Muscle layer of duodenum (tissue), 2 donors: Measurements from ENCODE around the gene SNRPE.
"Not testable (repeated sequence)": the region's sequence is repeated elsewhere in the genome, so short reads cannot be mapped to it uniquely, and the experiment has no call there.

Experiments used
- H3K27ac ChIP-seq: one replicate; pipeline ENCODE4 v1.7.0; 2013; ENCODE audit warnings: mild to moderate bottlenecking, low read length
- H3K27me3 ChIP-seq: one replicate; pipeline ENCODE4 v1.7.0; 2013; ENCODE audit warnings: low read depth, mild to moderate bottlenecking, control low read depth, low read length
- H3K36me3 ChIP-seq, 2 donors: one replicate each; pipeline ENCODE4 v1.7.0; 2013; ENCODE audit warnings: low read length in 2 of 2, control low read depth in 1 of 2, mild to moderate bottlenecking in 1 of 2; ENCODE audit not compliant: insufficient read depth in 2 of 2, control insufficient read depth in 1 of 2
- H3K4me1 ChIP-seq, 2 donors: one replicate each; pipeline ENCODE4 v1.7.0; 2013; ENCODE audit warnings: low read length in 2 of 2, mild to moderate bottlenecking in 2 of 2, control low read depth in 1 of 2, moderate library complexity in 1 of 2; ENCODE audit not compliant: insufficient read depth in 2 of 2, control insufficient read depth in 1 of 2
- H3K4me3 ChIP-seq, 2 donors: one replicate each; pipeline ENCODE4 v1.7.0; 2013; ENCODE audit warnings: low read length in 2 of 2, low read depth in 1 of 2, mild to moderate bottlenecking in 1 of 2
- H3K9me3 ChIP-seq, 2 donors: one replicate each; pipeline ENCODE4 v1.7.0; 2013; ENCODE audit warnings: low read length in 2 of 2, control low read depth in 1 of 2, mild to moderate bottlenecking in 1 of 2; ENCODE audit not compliant: control insufficient read depth in 1 of 2
- donor health status: healthy.

The SNRPE gene

GRCh38 chr1:203861379-203862184 lies at the start of gene SNRPE:
TSS of gene SNRPE (plus strand) at chr1:203861599. CDS start at chr1:203861660, 61 bp downstream.
- H3K9me3 ChIP-seq: no peaks in the 10 kb centered on the region
- H3K4me3 ChIP-seq: peak within 1 kb of the TSS; percentile 86 to 100
- H3K27me3 ChIP-seq: no peaks in the 10 kb centered on the region
- H3K27ac ChIP-seq: peak within 1 kb of the TSS; percentile 84
- H3K4me1 ChIP-seq: peaks cover 13 to 14% of the 10 kb centered on the region in 2 donors
- peaks cover 21 to 22% of the 10 kb centered on the region in 2 donors for H3K36me3 ChIP-seq

GRCh38 chr1:203813581-203814341 lies 47.6 kb upstream of the SNRPE start:
- no peaks in the 10 kb centered on the region for H3K27me3 ChIP-seq
- no peak overlapping the region for H3K27ac ChIP-seq
- H3K36me3 ChIP-seq: peaks cover 19 to 30% of the 10 kb centered on the region in 2 donors
- H3K9me3 ChIP-seq: no peaks in the 10 kb centered on the region
- no peak overlapping the region for H3K4me3 ChIP-seq
- no peaks in the 10 kb centered on the region for H3K4me1 ChIP-seq

GRCh38 chr1:203818399-203818798 lies 43.0 kb upstream of the SNRPE start:
- peaks cover 45 to 48% of the 10 kb centered on the region in 2 donors for H3K36me3 ChIP-seq

GRCh38 chr1:203823306-203823705 lies 38.1 kb upstream of the SNRPE start:
- H3K27me3 ChIP-seq: no peaks in the 10 kb centered on the region
- no peaks in the 10 kb centered on the region for H3K4me1 ChIP-seq
- H3K36me3 ChIP-seq: peaks cover 33 to 50% of the 10 kb centered on the region in 2 donors
- no peak overlapping the region for H3K27ac ChIP-seq
- no peak overlapping the region for H3K4me3 ChIP-seq
- no peaks in the 10 kb centered on the region for H3K9me3 ChIP-seq

More at GRCh38 chr1:203818399-203818798, 43.0 kb upstream of the SNRPE start:
- no peaks in the 10 kb centered on the region for H3K4me1 ChIP-seq
- no peak overlapping the region for H3K27ac ChIP-seq
- no peaks in the 10 kb centered on the region for H3K9me3 ChIP-seq
- H3K4me3 ChIP-seq: no peak overlapping the region
- H3K27me3 ChIP-seq: no peaks in the 10 kb centered on the region

GRCh38 chr1:203826175-203826574 lies 35.2 kb upstream of the SNRPE start:
- H3K9me3 ChIP-seq: no peaks in the 10 kb centered on the region
- H3K4me3 ChIP-seq: no peak overlapping the region
- peaks cover 43 to 58% of the 10 kb centered on the region in 2 donors for H3K36me3 ChIP-seq
- H3K27ac ChIP-seq: no peak overlapping the region
- peaks cover 0 to 3% of the 10 kb centered on the region in 2 donors for H3K4me1 ChIP-seq
- no peaks in the 10 kb centered on the region for H3K27me3 ChIP-seq

- Histone ChIP-seq H3K36me3 (peaks cover 46 to 50% of the 10 kb centered on the region in 2 donors), H3K27me3 (no peaks in the 10 kb centered on the region), H3K9me3 (no peaks in the 10 kb centered on the region), H3K4me1 (peaks cover 0 to 3% of the 10 kb centered on the region in 2 donors), H3K27ac (no peak overlapping the region), H3K4me3 (no peak overlapping the region)
These were observed 33.4 kb upstream of the SNRPE start for GRCh38 chr1:203828002-203828401.

- Histone ChIP-seq H3K27ac (no peak overlapping the region), H3K4me1 (peaks cover 0 to 3% of the 10 kb centered on the region in 2 donors), H3K27me3 (no peaks in the 10 kb centered on the region), H3K36me3 (peaks cover 46 to 47% of the 10 kb centered on the region in 2 donors), H3K9me3 (no peaks in the 10 kb centered on the region), H3K4me3 (no peak overlapping the region)
These were observed 32.9 kb upstream of the SNRPE start for GRCh38 chr1:203828503-203828902.

GRCh38 chr1:203829247-203829646 lies 32.2 kb upstream of the SNRPE start:
- peak overlapping the region; percentile 62 for H3K27ac ChIP-seq
- H3K36me3 ChIP-seq: peaks cover 48 to 50% of the 10 kb centered on the region in 2 donors

GRCh38 chr1:203835476-203835875 lies 25.9 kb upstream of the SNRPE start:
- H3K36me3 ChIP-seq: peaks cover 39 to 64% of the 10 kb centered on the region in 2 donors
- no peaks in the 10 kb centered on the region for H3K9me3 ChIP-seq
- H3K27me3 ChIP-seq: no peaks in the 10 kb centered on the region
- peaks cover 0 to 10% of the 10 kb centered on the region in 2 donors for H3K4me1 ChIP-seq
- H3K27ac ChIP-seq: no peak overlapping the region
- no peak overlapping the region for H3K4me3 ChIP-seq

More at GRCh38 chr1:203829247-203829646, 32.2 kb upstream of the SNRPE start:
- not testable (repeated sequence) for H3K27me3 ChIP-seq, H3K9me3 ChIP-seq, H3K4me3 ChIP-seq, H3K4me1 ChIP-seq

GRCh38 chr1:203839081-203839480 lies 22.3 kb upstream of the SNRPE start:
- H3K4me3 ChIP-seq: no peak overlapping the region
- no peaks in the 10 kb centered on the region for H3K27me3 ChIP-seq
- no peaks in the 10 kb centered on the region for H3K9me3 ChIP-seq
- peaks cover 33 to 56% of the 10 kb centered on the region in 2 donors for H3K36me3 ChIP-seq
- H3K4me1 ChIP-seq: peaks cover 0 to 10% of the 10 kb centered on the region in 2 donors
- no peak overlapping the region for H3K27ac ChIP-seq

GRCh38 chr1:203840208-203840808 lies 21.1 kb upstream of the SNRPE start:
- Histone ChIP-seq H3K36me3 (peaks cover 33 to 50% of the 10 kb centered on the region in 2 donors), H3K4me3 (no peak overlapping the region), H3K9me3 (no peaks in the 10 kb centered on the region), H3K27ac (no peak overlapping the region), H3K4me1 (peaks cover 0 to 10% of the 10 kb centered on the region in 2 donors), H3K27me3 (no peaks in the 10 kb centered on the region)
